Rectal smooth muscle tissue (tissue), 1 donor: ENCODE measurements around the gene MINDY1.

Source experiments
- H3K27ac ChIP-seq: one replicate; pipeline ENCODE4 v1.7.0; 2013; ENCODE audit warnings: low read depth, low read length, inconsistent platforms
- H3K27me3 ChIP-seq: one replicate; pipeline ENCODE4 v1.7.0; 2013; ENCODE audit warnings: low read length; ENCODE audit not compliant: control insufficient read depth, insufficient read depth
- H3K36me3 ChIP-seq: one replicate; pipeline ENCODE4 v1.7.0; 2013; ENCODE audit warnings: low read length; ENCODE audit not compliant: control insufficient read depth, insufficient read depth
- H3K4me1 ChIP-seq: one replicate; pipeline ENCODE4 v1.7.0; 2013; ENCODE audit warnings: low read length; ENCODE audit not compliant: control insufficient read depth, insufficient read depth
- H3K4me3 ChIP-seq: one replicate; pipeline ENCODE4 v1.7.0; 2013; ENCODE audit warnings: low read length
- H3K9ac ChIP-seq: one replicate; pipeline ENCODE4 v1.7.0; 2013; ENCODE audit warnings: low read length

MINDY1 gene

DNA sequence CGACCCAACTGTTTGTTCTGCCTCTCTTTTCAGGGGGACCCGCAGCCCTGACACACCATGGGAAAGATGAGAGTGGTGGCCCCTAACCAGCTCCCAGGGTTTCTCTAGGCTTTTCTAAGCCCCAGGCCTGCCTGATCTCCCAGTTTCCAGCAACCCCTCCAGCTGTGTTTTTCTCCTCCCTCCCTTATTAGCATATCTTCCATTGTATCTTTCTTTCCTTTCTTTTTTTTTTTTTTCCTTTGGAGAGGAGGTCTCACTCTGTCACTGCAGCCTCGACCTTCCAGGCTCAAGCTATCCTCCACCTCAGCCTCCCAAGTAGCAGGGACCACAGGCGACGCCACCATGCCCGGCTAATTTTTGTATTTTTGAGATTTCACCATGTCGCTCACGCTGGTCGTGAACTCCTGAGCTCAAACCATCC lies 30.3 kb downstream of the MINDY1 start:
- no peak overlapping the region for H3K9ac ChIP-seq
- no peak overlapping the region for H3K4me3 ChIP-seq
- peak overlapping the region; percentile 56 for H3K27ac ChIP-seq
- no peaks in the 10 kb centered on the region for H3K36me3 ChIP-seq
- H3K27me3 ChIP-seq, result no peaks in the 10 kb centered on the region
- peaks cover 21% of the 10 kb centered on the region for H3K4me1 ChIP-seq

DNA sequence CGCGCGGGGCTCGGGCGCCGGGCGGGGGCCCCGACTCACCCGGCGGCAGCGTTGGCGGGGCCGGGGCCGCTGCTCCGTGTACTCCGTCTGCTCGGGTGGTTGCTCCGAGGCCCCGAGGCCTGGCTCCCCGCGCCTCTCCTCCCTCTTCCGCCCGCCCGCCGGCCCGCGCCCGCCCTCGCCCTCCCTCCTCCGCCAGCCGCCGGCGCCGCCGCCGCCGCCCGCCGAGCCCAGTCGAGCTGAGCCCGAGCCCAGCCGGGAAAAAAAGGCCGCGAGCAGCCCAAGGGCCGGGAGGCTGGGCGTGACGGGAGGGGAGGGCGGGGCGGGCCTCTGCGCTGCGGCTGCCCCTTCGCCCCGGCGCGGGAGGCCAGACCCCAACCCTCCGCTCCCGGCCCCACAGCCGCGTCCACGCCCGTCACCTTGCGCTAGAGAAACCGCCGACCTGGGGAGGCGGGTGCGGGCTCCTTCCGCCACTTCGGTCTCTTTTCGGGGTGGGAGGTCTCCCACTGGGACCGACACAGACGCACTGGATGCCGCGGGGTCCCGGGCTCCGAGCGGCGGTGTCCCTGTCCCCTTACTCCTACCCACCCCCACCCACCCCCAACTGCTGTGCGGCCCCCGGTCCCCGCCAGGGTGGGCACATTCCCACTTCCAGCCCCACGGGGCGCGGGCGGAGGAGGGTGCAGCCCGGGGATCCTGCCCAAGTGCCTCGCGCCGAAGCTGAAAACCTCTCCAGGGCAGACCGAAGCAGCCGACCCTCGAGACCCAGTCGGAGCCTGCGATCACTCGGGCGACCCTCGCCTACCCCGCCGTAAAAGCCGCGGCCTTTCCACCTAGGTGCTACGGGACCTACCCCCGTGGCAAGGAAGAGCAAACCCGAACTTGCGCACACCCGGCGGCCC lies 31.9 kb downstream of the MINDY1 start, which contains the start of gene CERS2:
Gene CERS2 (minus strand): TSS at position 256 of the 899 bp plus-strand sequence. CDS start 5,745 bp downstream, outside the sequence.
- H3K9ac ChIP-seq, result peak within 1 kb of the TSS; percentile 74

DNA sequence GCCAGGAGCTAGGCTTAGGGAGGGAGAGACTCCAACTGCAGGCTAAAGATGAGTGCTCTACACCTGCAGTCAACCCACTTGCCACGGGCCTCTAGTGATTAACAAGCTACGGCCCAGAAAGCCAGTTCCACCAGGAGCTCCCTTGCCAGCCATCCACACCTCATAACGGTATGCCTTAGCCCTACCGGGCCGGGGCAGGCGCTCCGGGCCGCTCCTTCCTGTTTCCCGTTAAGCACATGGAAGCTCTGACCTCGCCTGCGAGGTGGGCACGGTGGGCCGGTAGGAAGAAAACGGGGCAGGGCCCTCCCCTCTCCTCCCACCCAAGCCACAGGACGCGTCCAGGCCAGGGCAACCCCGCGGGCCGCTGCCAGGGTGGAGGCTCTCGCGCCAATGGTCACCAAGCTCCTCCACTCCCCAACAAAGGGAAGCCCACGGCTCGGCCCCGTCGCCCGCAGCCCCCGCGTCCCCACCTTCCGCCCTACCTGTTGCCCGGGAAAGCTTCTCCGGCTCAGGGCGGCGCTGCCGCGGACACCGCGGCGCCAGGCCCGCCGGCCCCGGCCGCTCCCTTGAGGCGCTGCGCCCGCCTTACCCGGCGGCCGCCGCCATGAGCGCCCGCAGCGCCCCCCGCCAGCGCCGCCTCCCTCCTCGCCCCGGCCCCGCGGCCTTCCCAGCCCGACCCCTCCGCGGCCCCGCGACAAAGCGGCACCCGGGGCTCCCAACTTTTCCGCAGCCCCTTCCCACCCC lies 32.7 kb downstream of the MINDY1 start:
- peak overlapping the region; percentile 87 for H3K27ac ChIP-seq
- H3K27me3 ChIP-seq, result no peaks in the 10 kb centered on the region
- H3K4me1 ChIP-seq, result peaks cover 32% of the 10 kb centered on the region
- H3K4me3 ChIP-seq, result peak overlapping the region; percentile 73
- peaks cover 4% of the 10 kb centered on the region for H3K36me3 ChIP-seq
- H3K9ac ChIP-seq, result peak overlapping the region; percentile 49

More for the DNA sequence above, 31.9 kb downstream of the MINDY1 start, which contains the start of gene CERS2:
- no peaks in the 10 kb centered on the region for H3K27me3 ChIP-seq
- peaks cover 32% of the 10 kb centered on the region for H3K4me1 ChIP-seq
- peak within 1 kb of the TSS; percentile 87 for H3K27ac ChIP-seq
- peaks cover 2% of the 10 kb centered on the region for H3K36me3 ChIP-seq
- H3K4me3 ChIP-seq, result peak within 1 kb of the TSS; percentile 73

DNA sequence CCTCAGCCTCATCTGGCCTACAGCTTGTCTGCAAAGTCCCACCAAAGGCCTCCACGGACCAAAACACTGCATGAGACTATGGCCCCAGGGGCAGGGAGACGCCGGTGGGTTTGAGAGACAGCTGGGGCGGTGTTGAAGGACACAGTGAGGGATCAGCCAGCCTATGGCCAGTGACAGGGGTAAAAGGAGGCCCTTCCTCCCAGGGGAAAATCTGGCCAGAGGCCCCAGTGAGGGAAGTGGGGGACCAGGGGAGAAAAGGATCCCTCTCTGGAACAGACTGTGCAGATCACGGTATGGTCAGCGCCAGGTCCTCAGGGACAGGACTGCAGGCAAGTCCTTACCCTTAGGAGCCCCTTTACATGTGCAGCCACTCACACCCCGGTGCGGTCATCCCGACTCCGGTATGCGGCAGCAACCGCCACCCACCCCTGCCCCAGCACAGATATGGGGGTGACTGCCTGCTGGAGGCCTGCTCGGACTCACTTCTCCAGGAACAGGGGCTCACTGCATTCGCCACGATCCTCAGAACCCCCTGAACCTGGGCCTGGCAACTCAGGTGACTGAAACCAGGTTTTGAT lies 33.4 kb downstream of the MINDY1 start:
- H3K27me3 ChIP-seq, result no peaks in the 10 kb centered on the region
- H3K4me3 ChIP-seq, result peak overlapping the region; percentile 73
- H3K4me1 ChIP-seq, result peaks cover 32% of the 10 kb centered on the region
- H3K27ac ChIP-seq, result peak overlapping the region; percentile 87
- peak overlapping the region; percentile 49 for H3K9ac ChIP-seq
- H3K36me3 ChIP-seq, result peaks cover 10% of the 10 kb centered on the region

DNA sequence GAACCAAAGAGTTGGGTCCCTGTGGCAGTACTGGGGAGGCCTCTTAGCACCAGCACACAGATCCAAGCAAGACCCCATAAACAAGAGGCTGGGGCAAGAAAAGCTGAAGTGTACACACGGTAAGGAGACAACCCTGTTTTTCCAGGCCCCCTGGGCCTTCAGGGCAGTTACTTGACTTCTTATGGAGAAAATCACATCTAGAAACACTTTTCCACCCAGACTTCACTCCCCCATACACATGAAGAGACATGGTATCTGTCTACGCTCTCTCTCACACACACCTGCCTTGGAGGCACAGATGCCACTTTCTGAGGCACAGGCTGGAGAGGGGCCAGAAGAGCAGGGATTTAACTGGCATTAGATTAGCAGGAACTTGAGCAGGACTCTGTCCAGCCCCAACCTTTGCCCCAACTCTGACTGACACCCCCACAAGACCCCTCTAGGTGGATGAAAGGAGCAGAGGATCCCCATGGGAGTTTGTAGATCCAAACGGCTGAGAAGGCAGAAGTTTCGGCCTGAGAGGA lies 34.2 kb downstream of the MINDY1 start:
- peak overlapping the region; percentile 73 for H3K4me3 ChIP-seq
- no peak overlapping the region for H3K27ac ChIP-seq
- no peaks in the 10 kb centered on the region for H3K27me3 ChIP-seq
- peaks cover 19% of the 10 kb centered on the region for H3K36me3 ChIP-seq
- H3K9ac ChIP-seq, result peak overlapping the region; percentile 34
- peaks cover 32% of the 10 kb centered on the region for H3K4me1 ChIP-seq

DNA sequence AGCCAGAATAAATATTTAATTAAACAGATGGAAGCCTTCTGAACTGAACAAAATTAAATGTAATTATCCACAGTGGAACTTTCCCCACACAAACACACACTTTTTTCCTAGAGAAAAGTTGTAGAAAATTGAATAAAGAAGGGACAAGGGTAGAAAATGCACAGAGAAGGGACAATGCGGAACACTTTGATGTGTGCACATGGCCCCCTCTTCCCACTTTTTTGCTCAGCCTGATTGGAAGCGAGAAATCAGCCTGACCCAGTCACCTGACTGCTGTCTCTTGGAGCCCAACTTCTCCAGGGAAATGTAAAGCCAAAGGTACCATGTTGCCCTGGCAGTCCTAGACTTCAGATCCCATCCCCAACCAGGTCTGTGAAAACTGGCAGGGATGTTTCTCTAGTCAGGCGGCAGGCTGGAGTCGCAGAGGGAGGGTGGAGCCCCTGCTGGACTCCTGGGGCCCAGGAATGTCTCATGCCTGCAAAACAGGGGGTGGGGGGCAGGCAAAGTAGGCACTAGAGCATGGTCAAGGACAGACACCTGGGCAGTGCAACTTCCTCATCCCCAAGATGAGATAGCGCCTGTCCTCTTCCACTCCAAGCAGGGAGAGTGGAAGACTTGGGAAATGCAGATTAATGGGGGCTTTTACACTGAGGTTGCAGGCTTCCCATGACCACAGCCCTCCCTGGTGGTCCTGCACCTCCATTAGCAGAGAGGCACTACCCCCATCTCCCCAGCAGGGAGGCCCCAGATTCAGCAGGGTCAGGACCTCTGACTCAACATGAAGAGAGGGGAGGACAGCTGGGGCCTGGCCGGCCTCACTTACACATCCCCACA lies 34.9 kb downstream of the MINDY1 start:
- peak overlapping the region; percentile 30 for H3K27ac ChIP-seq
- H3K9ac ChIP-seq, result no peak overlapping the region
- H3K27me3 ChIP-seq, result no peaks in the 10 kb centered on the region
- peaks cover 25% of the 10 kb centered on the region for H3K36me3 ChIP-seq
- peak overlapping the region; percentile 22 for H3K4me3 ChIP-seq
- H3K4me1 ChIP-seq, result peaks cover 32% of the 10 kb centered on the region

DNA sequence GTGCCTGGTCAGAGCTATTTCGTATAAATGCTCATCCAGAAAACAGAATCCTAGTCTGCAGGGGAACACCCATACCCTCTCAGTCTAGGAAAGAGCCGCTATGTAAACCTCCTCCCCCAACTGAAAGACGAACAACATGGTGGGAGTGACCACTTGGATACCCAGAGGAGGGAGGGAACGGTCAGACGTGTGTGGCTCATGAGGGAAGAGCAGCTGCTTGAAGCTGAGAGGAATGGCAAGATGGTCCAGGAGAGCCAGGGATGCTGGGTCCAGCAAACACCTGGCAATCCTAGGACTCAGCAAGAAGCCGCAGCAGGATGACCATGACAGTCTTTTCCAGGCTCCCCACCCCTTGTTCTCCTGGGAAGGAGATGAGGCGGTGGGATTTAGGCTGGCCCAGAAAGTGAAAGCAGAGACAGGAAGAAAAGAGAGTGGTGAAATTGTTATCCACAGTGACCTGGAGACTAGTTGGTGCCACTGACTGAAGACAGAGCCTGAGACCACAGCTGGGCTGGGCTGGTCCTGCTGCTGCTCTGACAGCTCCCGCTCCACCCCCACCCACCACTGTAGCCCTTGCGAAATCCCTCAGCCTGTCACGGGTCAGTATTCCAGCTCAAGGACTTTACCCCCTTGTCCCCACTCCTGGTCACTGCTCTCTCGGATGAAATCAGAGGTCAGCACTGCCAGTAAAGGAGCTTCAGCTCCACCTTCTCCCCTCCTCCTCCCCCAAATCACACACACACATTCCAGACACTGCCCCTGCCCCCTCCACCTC lies 35.7 kb downstream of the MINDY1 start:
- Histone ChIP-seq H3K4me3 (peak overlapping the region; percentile 47), H3K27ac (peak overlapping the region; percentile 30), H3K27me3 (no peaks in the 10 kb centered on the region), H3K36me3 (peaks cover 33% of the 10 kb centered on the region), H3K9ac (no peak overlapping the region), H3K4me1 (peaks cover 32% of the 10 kb centered on the region)

DNA sequence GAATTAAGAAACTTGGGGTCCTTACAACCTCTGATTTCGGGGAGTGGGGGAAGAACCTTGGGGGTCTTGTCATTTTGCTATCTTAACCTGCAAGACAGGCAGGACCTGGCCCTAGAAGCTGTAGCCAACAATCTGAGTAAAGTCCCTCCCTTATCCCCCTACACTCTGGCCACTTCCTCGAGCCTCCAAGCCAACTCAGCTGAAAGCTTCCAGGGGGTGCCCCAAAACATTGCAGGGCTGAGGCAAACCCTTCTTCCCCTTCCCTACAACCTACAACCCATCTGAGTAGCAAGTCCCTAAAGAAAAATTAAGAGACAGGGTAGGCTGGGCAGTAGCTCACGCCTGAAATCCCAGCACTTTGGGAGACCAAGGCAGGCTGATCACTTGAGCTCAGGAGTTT lies 37.1 kb downstream of the MINDY1 start:
- Histone ChIP-seq H3K27ac (no peak overlapping the region), H3K9ac (no peak overlapping the region), H3K4me1 (peaks cover 32% of the 10 kb centered on the region)

DNA sequence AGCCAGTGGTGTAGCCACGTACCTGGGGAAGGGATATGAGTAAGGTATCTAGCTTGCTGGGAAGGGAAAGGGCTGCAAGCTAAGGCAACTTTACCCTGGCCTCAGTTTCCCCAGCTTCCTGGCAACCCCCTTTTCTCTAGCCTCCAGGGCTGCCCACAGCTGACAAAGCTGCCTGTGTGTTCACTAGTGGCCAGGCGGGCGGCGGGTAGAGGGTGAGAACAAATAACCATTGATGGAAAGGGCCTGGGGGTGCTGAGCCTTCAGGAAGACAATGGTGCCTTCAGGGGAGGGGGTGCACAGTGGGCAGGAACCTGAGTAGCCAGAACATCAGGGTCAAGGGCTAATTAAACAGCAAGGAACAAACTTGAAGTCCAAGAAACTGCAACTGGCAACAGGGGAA lies 38.2 kb downstream of the MINDY1 start:
- H3K27me3 ChIP-seq, result no peaks in the 10 kb centered on the region
- H3K27ac ChIP-seq, result no peak overlapping the region
- H3K4me1 ChIP-seq, result peaks cover 31% of the 10 kb centered on the region
- no peak overlapping the region for H3K4me3 ChIP-seq
- peaks cover 48% of the 10 kb centered on the region for H3K36me3 ChIP-seq
- H3K9ac ChIP-seq, result no peak overlapping the region

More for the DNA sequence above, 37.1 kb downstream of the MINDY1 start:
- Histone ChIP-seq H3K36me3 (peaks cover 40% of the 10 kb centered on the region), H3K27me3 (no peaks in the 10 kb centered on the region), H3K4me3 (no peak overlapping the region)

DNA sequence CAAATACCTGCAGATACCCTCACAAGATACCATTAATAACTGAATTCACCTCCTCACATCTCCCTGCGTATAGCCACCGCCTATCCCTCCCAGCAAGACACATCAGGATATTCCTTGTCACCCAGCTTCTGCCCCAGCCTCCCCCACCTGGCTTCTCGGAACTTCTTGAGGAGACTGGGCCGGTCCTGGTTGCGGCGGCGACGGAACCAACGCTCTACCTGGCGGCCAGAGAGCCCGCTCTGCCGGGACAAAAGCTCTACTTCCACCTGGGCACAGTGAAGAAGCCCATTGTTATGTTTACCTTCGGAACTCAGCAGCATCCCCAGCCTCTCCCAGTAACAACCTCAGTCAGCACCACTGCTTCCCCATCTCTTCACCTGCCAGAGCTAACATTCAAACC lies 38.8 kb downstream of the MINDY1 start:
- Histone ChIP-seq H3K27ac (no peak overlapping the region), H3K4me3 (no peak overlapping the region), H3K4me1 (peaks cover 26% of the 10 kb centered on the region), H3K36me3 (peaks cover 50% of the 10 kb centered on the region), H3K27me3 (no peaks in the 10 kb centered on the region), H3K9ac (no peak overlapping the region)

DNA sequence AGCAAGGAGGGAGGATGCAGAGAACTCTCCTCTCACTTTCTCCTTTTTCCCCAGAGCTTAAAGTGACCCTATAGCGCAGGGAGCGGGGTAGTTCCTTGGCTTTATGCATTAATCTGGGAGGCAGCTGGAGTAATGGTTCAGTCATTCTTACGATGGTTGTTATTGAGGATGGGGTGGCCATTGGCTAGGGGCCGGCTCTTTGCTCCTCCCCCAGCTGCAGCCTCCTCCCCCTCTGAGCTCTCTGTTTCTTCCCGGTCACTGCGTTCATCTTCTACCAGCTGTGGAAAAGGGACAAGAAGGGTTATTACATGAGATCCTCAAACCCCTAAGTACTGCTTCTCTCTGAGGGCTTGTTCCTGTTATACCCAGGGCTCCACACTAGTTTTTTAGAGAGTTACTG lies 40.7 kb downstream of the MINDY1 start:
- Histone ChIP-seq H3K27me3 (no peaks in the 10 kb centered on the region), H3K9ac (no peak overlapping the region), H3K36me3 (peaks cover 58% of the 10 kb centered on the region), H3K4me1 (peaks cover 7% of the 10 kb centered on the region), H3K4me3 (no peak overlapping the region), H3K27ac (no peak overlapping the region)
